ENCODE data around the gene GPC5.

DNA sequence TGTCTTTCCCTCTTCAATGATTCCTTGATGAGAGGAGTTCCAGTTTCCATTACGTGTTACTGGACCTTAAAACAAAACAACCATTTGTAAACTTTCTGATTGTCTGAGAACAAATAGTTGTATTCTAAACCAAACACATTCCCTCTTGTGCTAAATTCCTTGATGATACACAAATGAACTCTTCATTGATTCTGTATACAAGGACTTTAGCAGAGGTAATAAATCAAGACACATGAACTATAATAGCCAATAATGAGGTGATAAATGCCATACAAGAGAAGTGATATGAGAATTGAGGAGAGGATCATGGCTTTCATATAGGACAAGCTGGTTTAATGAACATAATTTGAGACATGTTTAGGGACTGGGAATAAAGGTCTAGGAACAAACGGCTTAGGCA lies 13.5 kb upstream of the GPC5 start:
- TF ChIP-seq NR3C1 (CRISPR knock-in tag; IDR thresholded peaks at IDR 0.05) (no peak), FOSL1 (tag; conservative IDR thresholded peaks at IDR 0.05) (no peak), ZNF146 (CRISPR knock-in tag; IDR thresholded peaks at IDR 0.05; ENCODE audit: unreplicated experiment) (no peak), PCBP1 (IDR thresholded peaks at IDR 0.05; ENCODE audit: low read depth, low read length, poor library complexity, severe bottlenecking) (no peak), NFXL1 (CRISPR knock-in tag; IDR thresholded peaks at IDR 0.05) (no peak), NRF1 (conservative IDR thresholded peaks at IDR 0.05 in 1 of 2, IDR thresholded peaks at IDR 0.05 in 1 of 2) (no peak), POLR2A (conservative IDR thresholded peaks at IDR 0.05) (no peak), RAD21 (CRISPR knock-in tag; conservative IDR thresholded peaks at IDR 0.05 in 1 of 2, IDR thresholded peaks at IDR 0.05 in 1 of 2) (no peak)
- TF ChIP-seq, protein P1, sequence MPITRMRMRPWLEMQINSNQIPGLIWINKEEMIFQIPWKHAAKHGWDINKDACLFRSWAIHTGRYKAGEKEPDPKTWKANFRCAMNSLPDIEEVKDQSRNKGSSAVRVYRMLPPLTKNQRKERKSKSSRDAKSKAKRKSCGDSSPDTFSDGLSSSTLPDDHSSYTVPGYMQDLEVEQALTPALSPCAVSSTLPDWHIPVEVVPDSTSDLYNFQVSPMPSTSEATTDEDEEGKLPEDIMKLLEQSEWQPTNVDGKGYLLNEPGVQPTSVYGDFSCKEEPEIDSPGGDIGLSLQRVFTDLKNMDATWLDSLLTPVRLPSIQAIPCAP (CRISPR knock-in tag; IDR thresholded peaks at IDR 0.05; ENCODE audit: borderline replicate concordance): no peak
- TF ChIP-seq, protein P2, sequence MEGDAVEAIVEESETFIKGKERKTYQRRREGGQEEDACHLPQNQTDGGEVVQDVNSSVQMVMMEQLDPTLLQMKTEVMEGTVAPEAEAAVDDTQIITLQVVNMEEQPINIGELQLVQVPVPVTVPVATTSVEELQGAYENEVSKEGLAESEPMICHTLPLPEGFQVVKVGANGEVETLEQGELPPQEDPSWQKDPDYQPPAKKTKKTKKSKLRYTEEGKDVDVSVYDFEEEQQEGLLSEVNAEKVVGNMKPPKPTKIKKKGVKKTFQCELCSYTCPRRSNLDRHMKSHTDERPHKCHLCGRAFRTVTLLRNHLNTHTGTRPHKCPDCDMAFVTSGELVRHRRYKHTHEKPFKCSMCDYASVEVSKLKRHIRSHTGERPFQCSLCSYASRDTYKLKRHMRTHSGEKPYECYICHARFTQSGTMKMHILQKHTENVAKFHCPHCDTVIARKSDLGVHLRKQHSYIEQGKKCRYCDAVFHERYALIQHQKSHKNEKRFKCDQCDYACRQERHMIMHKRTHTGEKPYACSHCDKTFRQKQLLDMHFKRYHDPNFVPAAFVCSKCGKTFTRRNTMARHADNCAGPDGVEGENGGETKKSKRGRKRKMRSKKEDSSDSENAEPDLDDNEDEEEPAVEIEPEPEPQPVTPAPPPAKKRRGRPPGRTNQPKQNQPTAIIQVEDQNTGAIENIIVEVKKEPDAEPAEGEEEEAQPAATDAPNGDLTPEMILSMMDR (IDR thresholded peaks at IDR 0.05 in 2 of 3, conservative IDR thresholded peaks at IDR 0.05 in 1 of 3; ENCODE audit: insufficient read depth in 2 of 3, low read depth in 1 of 3, low read length in 3 of 3): no peak
